ENCODE data around the gene WNT9A.
"Not testable (repeated sequence)": the region's sequence is repeated elsewhere in the genome, so short reads cannot be mapped to it uniquely, and the experiment has no call there.

The WNT9A gene

DNA sequence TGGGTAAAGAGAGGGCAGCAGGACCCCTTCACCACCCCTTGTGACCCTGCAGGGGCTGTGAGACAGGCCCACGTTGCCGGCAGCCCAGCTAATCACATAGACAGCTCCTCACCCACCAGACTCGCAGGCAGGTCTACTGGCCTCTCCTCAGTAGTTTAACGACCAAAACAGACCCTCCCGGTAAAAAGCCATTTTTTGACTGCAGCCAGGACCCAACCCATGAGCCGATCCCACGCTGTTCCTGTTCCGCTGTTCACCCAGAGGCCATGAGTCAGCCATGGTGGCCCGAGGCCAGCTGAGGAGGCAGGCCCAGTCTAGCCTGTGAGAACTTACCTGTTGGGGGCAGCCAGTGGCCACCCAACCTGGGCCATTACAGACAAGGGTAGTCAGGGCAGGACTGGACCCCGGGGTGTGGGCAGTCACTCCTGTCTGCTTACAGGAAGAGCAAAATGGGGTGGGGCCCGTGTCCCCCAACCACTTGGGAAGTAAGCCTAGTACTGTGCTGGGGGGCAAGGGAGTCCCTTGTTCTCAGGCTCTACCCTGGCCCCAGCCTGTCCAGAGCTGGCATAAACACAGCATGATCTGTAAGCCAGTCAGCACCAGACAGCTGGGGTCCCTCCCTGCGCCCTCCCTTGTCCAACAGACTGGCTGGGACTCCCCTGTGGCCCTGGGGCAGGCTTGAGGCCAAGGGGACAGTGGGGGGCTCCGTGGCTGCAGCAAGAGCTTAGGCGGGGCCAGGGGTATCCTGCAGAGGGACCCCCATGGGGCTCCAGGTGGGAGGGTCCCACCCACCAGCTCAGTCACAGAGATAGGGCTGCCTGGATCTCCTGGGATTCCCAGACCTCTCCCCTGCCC lies 61.9 kb downstream of the WNT9A start:
- DNase-seq = peak; percentile 54

DNA sequence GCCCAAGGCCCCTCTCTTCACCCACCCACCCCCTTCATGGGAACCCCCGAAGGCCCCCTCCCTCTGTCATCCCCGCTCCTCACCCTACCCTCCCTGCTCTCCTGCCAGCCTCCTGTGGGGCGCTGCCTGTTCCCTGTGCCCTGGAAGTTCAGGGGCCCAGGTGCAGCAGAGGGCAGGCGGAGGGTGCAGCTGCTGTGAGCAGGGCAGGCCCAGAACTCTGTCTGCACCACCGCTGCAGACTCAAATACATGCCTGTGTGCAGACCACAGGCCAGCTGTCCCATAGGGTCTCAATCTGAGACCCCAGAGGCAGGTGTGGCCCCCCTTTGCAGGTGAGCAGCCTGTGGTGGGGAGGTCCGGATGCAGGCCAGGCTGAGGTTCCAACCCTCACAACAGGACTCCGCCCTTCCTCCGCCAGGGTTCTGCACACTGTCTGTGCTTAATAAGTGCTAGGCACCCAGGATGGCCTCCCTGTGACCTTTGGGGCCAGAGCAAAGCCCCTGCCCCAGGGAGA lies 62.5 kb downstream of the WNT9A start:
- DNase-seq = no peak

GRCh38 chr1:227884370-227885134 lies 63.2 kb downstream of the WNT9A start:
- no peak for DNase-seq

- DNase-seq = no peak
Measured at GRCh38 chr1:227883641-227884301, 64.0 kb downstream of the WNT9A start.

- DNase-seq = no peak
Measured at GRCh38 chr1:227883073-227883520, 64.6 kb downstream of the WNT9A start.

GRCh38 chr1:227880342-227880924 lies 67.3 kb downstream of the WNT9A start:
- DNase-seq = no peak

- not testable (repeated sequence) for DNase-seq
Measured at GRCh38 chr1:227877810-227878209, 69.9 kb downstream of the WNT9A start.

- not testable (repeated sequence) for DNase-seq
Measured at GRCh38 chr1:227871892-227872291, 75.8 kb downstream of the WNT9A start.

- no peak for DNase-seq
Measured at GRCh38 chr1:227870366-227870765, 77.4 kb downstream of the WNT9A start.

- no peak for DNase-seq
Measured at GRCh38 chr1:227869851-227870305, 77.9 kb downstream of the WNT9A start.

DNA sequence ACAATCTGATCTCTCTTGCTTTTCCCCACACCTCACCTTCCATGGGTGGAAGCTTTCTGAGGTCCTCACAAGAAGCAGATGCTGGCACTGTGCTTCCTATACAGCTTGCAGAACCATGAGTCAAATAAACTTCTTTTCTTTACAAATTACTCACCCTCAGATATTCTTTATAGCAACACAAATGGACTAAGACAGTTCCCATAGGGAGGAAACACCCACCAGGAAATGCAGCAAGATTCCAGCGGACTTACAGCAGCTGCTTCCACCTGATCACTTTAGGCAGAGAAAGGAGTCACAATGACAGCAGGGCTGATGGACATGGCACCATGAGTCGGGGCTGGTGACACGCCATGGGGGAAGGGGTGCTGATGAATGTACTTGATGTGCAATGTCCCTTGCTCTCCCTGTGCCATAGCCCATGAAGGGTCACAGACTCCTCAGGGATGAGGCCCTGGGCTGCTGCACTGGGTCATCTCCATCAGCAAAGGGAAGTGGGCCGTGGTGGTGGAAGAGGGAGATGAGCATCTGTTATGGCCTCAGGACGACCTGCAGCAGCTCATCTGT lies 78.4 kb downstream of the WNT9A start:
- no peak for DNase-seq
